Testis (tissue), 2 donors: ENCODE data around the gene IRF2BPL.

Source experiments
- CTCF ChIP-seq, 3 experiments: fragments of 450-650 bp in 2 of 3; fragments of 200-600 bp in 1 of 3; sonication (generic) in 1 of 3; IDR thresholded peaks; one replicate each; pipeline ENCODE4 v1.5.1; 2016 to 2019; ENCODE audit warnings: antibody characterized with exemption in 3 of 3, mild to moderate bottlenecking in 2 of 3, moderate library complexity in 1 of 3
- POLR2A ChIP-seq: fragments of 450-650 bp; IDR thresholded peaks from one replicate; pipeline ENCODE4 v1.6.1; 2017; ENCODE audit warnings: antibody characterized with exemption, mild to moderate bottlenecking, moderate library complexity

DNA sequence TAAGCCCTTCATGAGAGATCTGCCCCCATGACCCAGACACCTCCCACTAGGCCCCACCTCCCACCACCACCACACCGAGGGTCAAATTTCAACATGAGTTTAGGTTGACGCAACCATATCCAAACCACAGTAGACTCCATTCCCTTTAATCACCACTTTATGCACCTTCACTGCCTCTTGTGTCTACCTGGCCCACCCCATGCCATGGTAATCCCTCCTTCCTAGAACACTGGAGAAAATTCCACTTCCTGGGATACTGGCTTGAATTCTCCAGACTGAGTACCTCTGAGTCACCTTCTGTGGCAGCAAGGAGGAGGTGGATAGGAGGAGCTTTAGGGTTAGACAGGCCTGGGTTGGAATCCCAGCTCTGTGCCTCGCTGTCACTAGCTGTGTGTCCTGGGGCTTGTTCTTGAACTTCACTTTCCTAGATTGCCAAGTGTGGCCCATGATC lies 43.5 kb upstream of the IRF2BPL start:
- no peak for TF ChIP-seq POLR2A
- TF ChIP-seq CTCF (IDR thresholded peaks at IDR 0.05): no peak
